GM12891 (cell line): Measurements from ENCODE around the gene GGTLC1.
"Not testable (repeated sequence)": the region's sequence is repeated elsewhere in the genome, so short reads cannot be mapped to it uniquely, and the experiment has no call there.

Source experiments
- POLR2A ChIP-seq: IDR thresholded peaks from 2 replicates; pipeline ENCODE4 v1.6.1; 2011; ENCODE audit warnings: low read depth, low read length, control low read depth
- POLR2AphosphoS5 ChIP-seq: IDR thresholded peaks from 2 replicates; pipeline ENCODE4 v1.6.1; 2011; ENCODE audit warnings: low read depth, low read length, control low read depth
- TAF1 ChIP-seq: IDR thresholded peaks from 2 replicates; pipeline ENCODE4 v1.6.1; 2011; ENCODE audit warnings: low read depth, low read length, control low read depth

DNA sequence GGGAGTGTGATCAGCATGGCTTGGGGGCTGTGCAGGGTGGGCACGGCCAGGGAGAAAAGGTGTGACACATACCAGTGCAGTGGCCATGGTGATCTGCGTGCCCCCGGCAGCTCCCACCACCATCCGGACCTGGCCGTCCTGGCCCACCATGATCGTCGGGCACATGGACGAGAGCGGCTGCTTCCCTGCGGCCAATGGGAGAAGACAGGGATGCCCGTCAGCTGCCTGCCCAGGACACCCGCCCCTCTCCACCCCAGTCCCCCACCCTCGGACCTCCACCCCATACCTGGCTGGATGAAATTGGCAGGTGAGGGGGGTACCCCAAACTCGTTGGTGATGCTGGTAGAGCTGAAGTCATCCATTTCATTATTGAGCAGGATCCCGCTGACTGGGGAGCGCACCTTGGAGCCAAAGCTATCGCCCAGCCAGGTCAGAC lies 2.8 kb downstream of the GGTLC1 start:
- TF ChIP-seq TAF1, POLR2A, POLR2AphosphoS5: not testable (repeated sequence)
